HepG2 (cell line): ENCODE data around the gene OR8K1. TPM values are rescaled to one million over a fixed set of nuclear protein-coding genes. Genes with fewer than 3 reads are reported as not detected.

ENCODE experiments used
- ATAC-seq: fragments of 200-7000 bp; cut with Tn5 transposase; 3 replicates; pipeline ENCODE4 v1.9.1; 2020; ENCODE audit warnings: mild to moderate bottlenecking, moderate library complexity
- BruUV-seq: library from RNA; stranded (reverse); fragments of 400-500 nt; replicated peaks from 2 replicates; lab custom pipeline; 2021; lab: Mats Ljungman, UMichigan
- CTCF ChIA-PET: fragments of 300-600 bp; formaldehyde crosslinking; extraction: SDS; loops from one replicate; lab custom pipeline; 2021; ENCODE audit warnings: low total read pairs, inconsistent platforms, low intra/inter-chr PET ratio; lab: Yijun Ruan, JAX
- POLR2A ChIA-PET: fragments of 350-600 bp; sonication (Branson Sonifier 250); formaldehyde crosslinking; loops from one replicate; lab custom pipeline; 2020; ENCODE audit warnings: antibody characterized with exemption, inconsistent platforms; lab: Yijun Ruan, JAX
- DNase-seq: peaks from one replicate; pipeline ENCODE4 v3.0.0-alpha.2; 2015; ENCODE audit warnings: low spot score
- FAIRE-seq: peaks from 3 replicates; lab custom pipeline; 2011; peaks lifted over from hg19 to GRCh38; lab: Jason Lieb, UNC
- H2AFZ ChIP-seq: one replicate; pipeline ENCODE4 v1.6.1; 2011; ENCODE audit warnings: low read length, inconsistent platforms
- H3K27ac ChIP-seq: fragments of 300-600 bp; 3 replicates; pipeline ENCODE4 v1.8.0; 2011; ENCODE audit warnings: mixed run types, mild to moderate bottlenecking, mixed read lengths, low read length, inconsistent platforms; ENCODE audit not compliant: insufficient read depth; ENCODE audit errors: extremely low read length
- H3K27me3 ChIP-seq, 2 experiments: fragments of 200-600 bp in 1 of 2; 2 replicates in 1 of 2; 3 replicates in 1 of 2; pipeline versions ENCODE4 v1.6.0 to v1.8.0; 2011; ENCODE audit warnings: low read length in 2 of 2, mild to moderate bottlenecking in 2 of 2, moderate library complexity in 2 of 2, inconsistent platforms in 1 of 2; ENCODE audit not compliant: insufficient read depth in 2 of 2, control insufficient read depth in 1 of 2
- H3K36me3 ChIP-seq, 2 experiments: fragments of 200-600 bp in 1 of 2; replicated peaks in 1 of 2; 2 replicates in 1 of 2; 3 replicates in 1 of 2; pipeline versions ENCODE4 v1.5.1 to v1.8.0; 2011; ENCODE audit warnings: low read length in 2 of 2, inconsistent platforms in 1 of 2; ENCODE audit not compliant: insufficient read depth in 2 of 2, control insufficient read depth in 1 of 2
- H3K4me1 ChIP-seq: 2 replicates; pipeline ENCODE4 v1.5.1; 2012; ENCODE audit warnings: low read length, inconsistent platforms; ENCODE audit not compliant: insufficient read depth
- H3K4me2 ChIP-seq: 2 replicates; pipeline ENCODE4 v1.6.0; 2011; ENCODE audit warnings: low read depth, low read length, inconsistent platforms
- H3K4me3 ChIP-seq, 3 experiments: fragments of 200-600 bp in 1 of 3; sonication (generic), shearing (Covaris generic) in 1 of 3; replicated peaks in 1 of 3; 2 replicates each; pipeline ENCODE4 v1.5.1; 2011 to 2016; ENCODE audit warnings: low read length in 3 of 3, inconsistent platforms in 2 of 3, low read depth in 2 of 3, mild to moderate bottlenecking in 2 of 3, control low read depth in 1 of 3, mixed read lengths in 1 of 3; ENCODE audit not compliant: insufficient read depth in 1 of 3
- H3K79me2 ChIP-seq: one replicate; pipeline ENCODE4 v1.6.1; 2011; ENCODE audit warnings: low read length, inconsistent platforms; ENCODE audit not compliant: insufficient read depth
- H3K9ac ChIP-seq: 2 replicates; pipeline ENCODE4 v1.6.0; 2011; ENCODE audit warnings: mild to moderate bottlenecking, low read depth, low read length, inconsistent platforms; ENCODE audit not compliant: insufficient read depth
- H3K9me3 ChIP-seq: 2 replicates; pipeline ENCODE4 v1.5.1; 2012; ENCODE audit warnings: mild to moderate bottlenecking, low read length
- H4K20me1 ChIP-seq: 2 replicates; pipeline ENCODE4 v1.6.0; 2011; ENCODE audit warnings: inconsistent platforms, mild to moderate bottlenecking, low read length, moderate library complexity; ENCODE audit not compliant: insufficient read depth
- FOXA3 ChIP-seq: IDR thresholded peaks from 2 replicates; pipeline ENCODE4 v1.6.1; 2016; ENCODE audit warnings: missing genetic modification reagents, missing compliant biosample characterization
- SAP130 ChIP-seq: IDR thresholded peaks from 2 replicates; pipeline ENCODE4 v1.6.1; 2016; ENCODE audit warnings: low read depth
- THAP9 ChIP-seq: sonication (generic); formaldehyde crosslinking; IDR thresholded peaks from 2 replicates; pipeline ENCODE4; 2020; ENCODE audit warnings: missing genetic modification reagents, mild to moderate bottlenecking, borderline replicate concordance
- ZNF205 ChIP-seq: IDR thresholded peaks from 2 replicates; pipeline ENCODE4 v1.6.1; 2018; ENCODE audit warnings: missing biosample characterization, missing genetic modification reagents
- ZNF350 ChIP-seq: sonication (generic); formaldehyde crosslinking; IDR thresholded peaks from 2 replicates; pipeline ENCODE4 v1.4.0; 2020; ENCODE audit warnings: mild to moderate bottlenecking, low read depth, missing genetic modification reagents, borderline replicate concordance
- ZNF576 ChIP-seq: sonication (generic); formaldehyde crosslinking; IDR thresholded peaks from 2 replicates; pipeline ENCODE4 v1.4.0; 2020; ENCODE audit warnings: mild to moderate bottlenecking, missing genetic modification reagents
- ZNF770 ChIP-seq: sonication (generic); formaldehyde crosslinking; IDR thresholded peaks from 2 replicates; pipeline ENCODE4 v1.5.0; 2020; ENCODE audit warnings: mild to moderate bottlenecking, missing genetic modification reagents
- WGBS: methylation state at CpG from one replicate; pipeline ENCODE4 v1.1.6; 2017; ENCODE audit warnings: low lambda C conversion rate; 5-methylcytosine and 5-hydroxymethylcytosine counted together
- in situ Hi-C: cut with HindIII; loops from 2 replicates; pipeline ENCODE4 v1.10.0; 2017; ENCODE audit warnings: low pct_unique_long_range_greater_than_20kb; ENCODE audit not compliant: extremely low pct_ligation_motif_present
- intact Hi-C: fragments of 100-400 bp; cut with micrococcal nuclease; formaldehyde crosslinking; loops from one replicate; pipeline ENCODE4 v1.10.0; 2022; ENCODE audit not compliant: unreplicated experiment
- polyA plus RNA-seq, 8 experiments: library from polyadenylated mRNA; depleted of rRNA in 3 of 8; stranded (reverse) in 7 of 8; unstranded in 1 of 8; fragments of >200 nt; fragmentation: Illumina TruSeq in 4 of 8; extraction: Trizol in 4 of 8; gene quantifications; 2 replicates each; pipeline versions ENCODE4 v1.2.1 to v1.2.3, GENCODE V29; 2011 to 2016; ENCODE audit warnings: low read depth in 4 of 8, missing spikeins in 1 of 8, mixed read lengths in 1 of 8; ENCODE audit not compliant: insufficient read depth in 1 of 8
- total RNA-seq, 5 experiments: library from RNA; depleted of rRNA; stranded (reverse); fragments of >200 nt; fragmentation: Illumina TruSeq; extraction: Trizol; gene quantifications; 2 replicates each; pipeline ENCODE4 v1.2.3, GENCODE V29; 2016; ENCODE audit warnings: low read depth in 1 of 5

The OR8K1 gene
- total and polyA plus RNA-seq, 2 of the 13 experiments (the other 11 are each of a cell fraction or from before 2014, with no cell fraction given), result not detected

GRCh38 chr11:56331861-56332491 is 13.9 kb upstream of the OR8K1 start (continued):
- no peak for TF ChIP-seq ZNF576 (CRISPR knock-in tag)

GRCh38 chr11:56333156-56333555 is 12.7 kb upstream of the OR8K1 start:
- BruUV-seq, result no TSS peak
- WGBS, result 24% methylated on average over 3 of the region's 3 CpGs
- Histone ChIP-seq H3K4me2 (no peak overlapping the region), H3K36me3 (no peaks in the 10 kb centered on the region), H3K79me2 (no peaks in the 10 kb centered on the region), H3K4me1 (no peaks in the 10 kb centered on the region), H3K9me3 (peaks cover 24% of the 10 kb centered on the region), H3K9ac (no peak overlapping the region), H3K27me3 (no peaks in the 10 kb centered on the region), H4K20me1 (no peaks in the 10 kb centered on the region), H3K27ac (no peak overlapping the region), H3K4me3 (no peak overlapping the region), H2AFZ (no peak overlapping the region)
- FAIRE-seq (no peak), ATAC-seq (no peak), DNase-seq (no peak)
- in situ Hi-C loops (no loop called here), intact Hi-C loops (no loop called here)
- POLR2A ChIA-PET, result no interaction called here
- CTCF ChIA-PET, result no interaction called here
- no peak for TF ChIP-seq ZNF205 (CRISPR knock-in tag)
- TF ChIP-seq FOXA3 (CRISPR knock-in tag), result no peak
- no peak for TF ChIP-seq ZNF350
- TF ChIP-seq THAP9 (CRISPR knock-in tag), result no peak
- TF ChIP-seq SAP130 (CRISPR knock-in tag), result no peak
- no peak for TF ChIP-seq ZNF770 (CRISPR knock-in tag)
